HepG2 (cell line): Measurements from ENCODE around the gene LSR. TPM values are rescaled to one million over a fixed set of nuclear protein-coding genes. Genes with fewer than 3 reads are reported as not detected.

Source experiments
- ATAC-seq: fragments of 200-7000 bp; cut with Tn5 transposase; 3 replicates; pipeline ENCODE4 v1.9.1; 2020; ENCODE audit warnings: mild to moderate bottlenecking, moderate library complexity
- BruUV-seq: library from RNA; stranded (reverse); fragments of 400-500 nt; replicated peaks from 2 replicates; lab custom pipeline; 2021; lab: Mats Ljungman, UMichigan
- CTCF ChIA-PET: fragments of 300-600 bp; formaldehyde crosslinking; extraction: SDS; loops from one replicate; lab custom pipeline; 2021; ENCODE audit warnings: low total read pairs, inconsistent platforms, low intra/inter-chr PET ratio; lab: Yijun Ruan, JAX
- POLR2A ChIA-PET: fragments of 350-600 bp; sonication (Branson Sonifier 250); formaldehyde crosslinking; loops from one replicate; lab custom pipeline; 2020; ENCODE audit warnings: antibody characterized with exemption, inconsistent platforms; lab: Yijun Ruan, JAX
- DNase-seq: peaks from one replicate; pipeline ENCODE4 v3.0.0-alpha.2; 2015; ENCODE audit warnings: low spot score
- FAIRE-seq: peaks from 3 replicates; lab custom pipeline; 2011; peaks lifted over from hg19 to GRCh38; lab: Jason Lieb, UNC
- H2AFZ ChIP-seq: one replicate; pipeline ENCODE4 v1.6.1; 2011; ENCODE audit warnings: low read length, inconsistent platforms
- H3K27ac ChIP-seq: fragments of 300-600 bp; 3 replicates; pipeline ENCODE4 v1.8.0; 2011; ENCODE audit warnings: mixed run types, mild to moderate bottlenecking, mixed read lengths, low read length, inconsistent platforms; ENCODE audit not compliant: insufficient read depth; ENCODE audit errors: extremely low read length
- H3K27me3 ChIP-seq, 2 experiments: fragments of 200-600 bp in 1 of 2; 2 replicates in 1 of 2; 3 replicates in 1 of 2; pipeline versions ENCODE4 v1.6.0 to v1.8.0; 2011; ENCODE audit warnings: low read length in 2 of 2, mild to moderate bottlenecking in 2 of 2, moderate library complexity in 2 of 2, inconsistent platforms in 1 of 2; ENCODE audit not compliant: insufficient read depth in 2 of 2, control insufficient read depth in 1 of 2
- H3K36me3 ChIP-seq, 2 experiments: fragments of 200-600 bp in 1 of 2; replicated peaks in 1 of 2; 2 replicates in 1 of 2; 3 replicates in 1 of 2; pipeline versions ENCODE4 v1.5.1 to v1.8.0; 2011; ENCODE audit warnings: low read length in 2 of 2, inconsistent platforms in 1 of 2; ENCODE audit not compliant: insufficient read depth in 2 of 2, control insufficient read depth in 1 of 2
- H3K4me1 ChIP-seq: 2 replicates; pipeline ENCODE4 v1.5.1; 2012; ENCODE audit warnings: low read length, inconsistent platforms; ENCODE audit not compliant: insufficient read depth
- H3K4me2 ChIP-seq: 2 replicates; pipeline ENCODE4 v1.6.0; 2011; ENCODE audit warnings: low read depth, low read length, inconsistent platforms
- H3K4me3 ChIP-seq, 3 experiments: fragments of 200-600 bp in 1 of 3; sonication (generic), shearing (Covaris generic) in 1 of 3; replicated peaks in 1 of 3; 2 replicates each; pipeline ENCODE4 v1.5.1; 2011 to 2016; ENCODE audit warnings: low read length in 3 of 3, inconsistent platforms in 2 of 3, low read depth in 2 of 3, mild to moderate bottlenecking in 2 of 3, control low read depth in 1 of 3, mixed read lengths in 1 of 3; ENCODE audit not compliant: insufficient read depth in 1 of 3
- H3K79me2 ChIP-seq: one replicate; pipeline ENCODE4 v1.6.1; 2011; ENCODE audit warnings: low read length, inconsistent platforms; ENCODE audit not compliant: insufficient read depth
- H3K9ac ChIP-seq: 2 replicates; pipeline ENCODE4 v1.6.0; 2011; ENCODE audit warnings: mild to moderate bottlenecking, low read depth, low read length, inconsistent platforms; ENCODE audit not compliant: insufficient read depth
- H3K9me3 ChIP-seq: 2 replicates; pipeline ENCODE4 v1.5.1; 2012; ENCODE audit warnings: mild to moderate bottlenecking, low read length
- H4K20me1 ChIP-seq: 2 replicates; pipeline ENCODE4 v1.6.0; 2011; ENCODE audit warnings: inconsistent platforms, mild to moderate bottlenecking, low read length, moderate library complexity; ENCODE audit not compliant: insufficient read depth
- ATF1 ChIP-seq: IDR thresholded peaks from 2 replicates; pipeline ENCODE4 v1.6.1; 2016; ENCODE audit warnings: mild to moderate bottlenecking, control low read depth
- CBX5 ChIP-seq: sonication (generic); formaldehyde crosslinking; IDR thresholded peaks from 2 replicates; pipeline ENCODE4 v1.4.0; 2020; ENCODE audit warnings: missing genetic modification reagents, borderline replicate concordance
- DDIT3 ChIP-seq: sonication (generic); formaldehyde crosslinking; IDR thresholded peaks from 2 replicates; pipeline ENCODE4 v1.4.0; 2020; ENCODE audit warnings: mild to moderate bottlenecking, missing genetic modification reagents
- FOXK2 ChIP-seq: fragments of 450-650 bp; IDR thresholded peaks from 2 replicates; pipeline ENCODE4 v1.6.1; 2016
- KLF6 ChIP-seq: IDR thresholded peaks from 2 replicates; pipeline ENCODE4 v1.8.0; 2016; ENCODE audit warnings: missing biosample characterization, missing genetic modification reagents
- PRMT3 ChIP-seq: sonication (generic); formaldehyde crosslinking; IDR thresholded peaks from 2 replicates; pipeline ENCODE4 v1.8.1; 2022; ENCODE audit warnings: low read depth, mild to moderate bottlenecking, moderate library complexity, missing genetic modification reagents, borderline replicate concordance
- REXO4 ChIP-seq: sonication (generic); formaldehyde crosslinking; IDR thresholded peaks from 2 replicates; pipeline ENCODE4 v1.8.0; 2022; ENCODE audit warnings: missing genetic modification reagents, mild to moderate bottlenecking, borderline replicate concordance
- ZFP41 ChIP-seq: sonication (generic); formaldehyde crosslinking; IDR thresholded peaks from 2 replicates; pipeline ENCODE4 v1.4.0; 2020; ENCODE audit warnings: mild to moderate bottlenecking, missing genetic modification reagents, borderline replicate concordance
- ZNF275 ChIP-seq: sonication (generic); formaldehyde crosslinking; IDR thresholded peaks from 2 replicates; pipeline ENCODE4 v1.8.0; 2022; ENCODE audit warnings: missing genetic modification reagents, mild to moderate bottlenecking, inconsistent platforms, borderline replicate concordance
- ZNF33B ChIP-seq: sonication (generic); formaldehyde crosslinking; IDR thresholded peaks from 2 replicates; pipeline ENCODE4 v1.5.1; 2020; ENCODE audit warnings: mild to moderate bottlenecking, missing genetic modification reagents
- ZNF766 ChIP-seq: sonication (generic); formaldehyde crosslinking; IDR thresholded peaks from 2 replicates; pipeline ENCODE4 v1.5.0; 2020; ENCODE audit warnings: missing genetic modification reagents, borderline replicate concordance
- ZNF800 ChIP-seq: sonication (generic); formaldehyde crosslinking; IDR thresholded peaks from 2 replicates; pipeline ENCODE4 v1.4.0; 2020; ENCODE audit warnings: missing genetic modification reagents
- ZSCAN22 ChIP-seq: sonication (generic); formaldehyde crosslinking; IDR thresholded peaks from 2 replicates; pipeline ENCODE4 v1.4.0; 2020; ENCODE audit warnings: mild to moderate bottlenecking, missing genetic modification reagents
- WGBS: methylation state at CpG from one replicate; pipeline ENCODE4 v1.1.6; 2017; ENCODE audit warnings: low lambda C conversion rate; 5-methylcytosine and 5-hydroxymethylcytosine counted together
- in situ Hi-C: cut with HindIII; loops from 2 replicates; pipeline ENCODE4 v1.10.0; 2017; ENCODE audit warnings: low pct_unique_long_range_greater_than_20kb; ENCODE audit not compliant: extremely low pct_ligation_motif_present
- intact Hi-C: fragments of 100-400 bp; cut with micrococcal nuclease; formaldehyde crosslinking; loops from one replicate; pipeline ENCODE4 v1.10.0; 2022; ENCODE audit not compliant: unreplicated experiment
- polyA plus RNA-seq, 8 experiments: library from polyadenylated mRNA; depleted of rRNA in 3 of 8; stranded (reverse) in 7 of 8; unstranded in 1 of 8; fragments of >200 nt; fragmentation: Illumina TruSeq in 4 of 8; extraction: Trizol in 4 of 8; gene quantifications; 2 replicates each; pipeline versions ENCODE4 v1.2.1 to v1.2.3, GENCODE V29; 2011 to 2016; ENCODE audit warnings: low read depth in 4 of 8, missing spikeins in 1 of 8, mixed read lengths in 1 of 8; ENCODE audit not compliant: insufficient read depth in 1 of 8
- total RNA-seq, 5 experiments: library from RNA; depleted of rRNA; stranded (reverse); fragments of >200 nt; fragmentation: Illumina TruSeq; extraction: Trizol; gene quantifications; 2 replicates each; pipeline ENCODE4 v1.2.3, GENCODE V29; 2016; ENCODE audit warnings: low read depth in 1 of 5

The LSR gene
- total and polyA plus RNA-seq, 2 of the 13 experiments (the other 11 are each of a cell fraction or from before 2014, with no cell fraction given) = 29.2 to 79.2 TPM

GRCh38 chr19:35299523-35300338 lies 50.9 kb downstream of the LSR start:
- no peak for DNase-seq
- Histone ChIP-seq H3K27ac (no peak overlapping the region), H4K20me1 (no peaks in the 10 kb centered on the region), H3K4me3 (no peak overlapping the region), H3K79me2 (no peaks in the 10 kb centered on the region), H3K27me3 (peaks cover 0 to 7% of the 10 kb centered on the region in 2 experiments; a peak in 3 of 5 replicates), H3K9ac (no peak overlapping the region), H3K4me1 (peaks cover 24% of the 10 kb centered on the region), H3K9me3 (no peaks in the 10 kb centered on the region), H3K36me3 (no peaks in the 10 kb centered on the region), H2AFZ (no peak overlapping the region), H3K4me2 (no peak overlapping the region)
- TF ChIP-seq ATF1 (no peak), FOXK2 (no peak), ZNF766 (CRISPR knock-in tag) (no peak), KLF6 (CRISPR knock-in tag) (no peak), ZNF33B (CRISPR knock-in tag) (no peak), REXO4 (no peak), DDIT3 (CRISPR knock-in tag) (no peak)
- CTCF ChIA-PET = no interaction called here
- ATAC-seq = no peak
- 81% methylated on average over 17 of the region's 55 CpGs for WGBS
- intact Hi-C loops = no loop called here
- in situ Hi-C loops = no loop called here
- POLR2A ChIA-PET = no interaction called here
- no TSS peak for BruUV-seq
- no peak for FAIRE-seq

GRCh38 chr19:35300339-35300649 lies 51.5 kb downstream of the LSR start:
- intact Hi-C loops (no loop called here), in situ Hi-C loops (no loop called here)
- DNase-seq (no peak), ATAC-seq (no peak), FAIRE-seq (no peak)
- Histone ChIP-seq H3K4me3 (no peak overlapping the region), H3K4me2 (no peak overlapping the region), H4K20me1 (no peaks in the 10 kb centered on the region), H3K9me3 (no peaks in the 10 kb centered on the region), H3K27me3 (peaks cover 0 to 5% of the 10 kb centered on the region in 2 experiments; a peak in 3 of 5 replicates), H3K79me2 (no peaks in the 10 kb centered on the region), H3K27ac (no peak overlapping the region), H3K4me1 (peaks cover 28% of the 10 kb centered on the region), H3K9ac (no peak overlapping the region), H3K36me3 (no peaks in the 10 kb centered on the region), H2AFZ (no peak overlapping the region)
- no TSS peak for BruUV-seq
- 92% methylated on average over 10 of the region's 10 CpGs for WGBS
- CTCF ChIA-PET = no interaction called here
- POLR2A ChIA-PET = no interaction called here
- TF ChIP-seq PRMT3 = no peak
- TF ChIP-seq ZFP41 = no peak
- no peak for TF ChIP-seq ZSCAN22 (CRISPR knock-in tag)
- TF ChIP-seq CBX5 (CRISPR knock-in tag) = no peak
- no peak for TF ChIP-seq ZNF800 (CRISPR knock-in tag)
- TF ChIP-seq ZNF275 (CRISPR knock-in tag) = no peak
